ENCODE data around the gene MAST4.

MAST4 gene

DNA sequence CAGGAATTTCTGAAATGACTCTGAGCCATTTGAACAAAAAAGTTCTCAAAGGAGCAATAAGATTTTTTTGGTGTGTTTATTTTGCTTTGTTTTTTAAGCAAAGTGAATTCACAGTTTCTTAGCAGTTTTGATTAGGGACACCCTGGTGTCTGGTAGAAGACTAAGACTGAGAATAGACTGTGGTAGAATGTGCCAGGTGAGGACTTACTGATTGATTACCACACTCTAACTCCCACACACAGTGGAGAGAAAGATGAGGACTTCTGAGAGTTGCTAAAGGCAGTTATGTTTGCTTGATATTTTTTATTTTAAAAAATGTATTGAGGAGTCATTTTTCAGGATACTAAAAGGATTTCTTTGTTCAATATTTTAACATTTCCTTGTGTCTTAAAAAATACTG is 425.3 kb downstream of the MAST4 start:
- H3K27ac ChIP-seq: no peak overlapping the region
- ChIA-PET POLR2A (ENCODE audit: low non-redundant PET) (no interaction called here), CTCF (interaction anchor here (0.6 kb wide), 1 partner anchor 33 kb away, joined by 4 read pairs; no protein-coding TSS in a partner anchor)
- TF ChIP-seq, protein P1, sequence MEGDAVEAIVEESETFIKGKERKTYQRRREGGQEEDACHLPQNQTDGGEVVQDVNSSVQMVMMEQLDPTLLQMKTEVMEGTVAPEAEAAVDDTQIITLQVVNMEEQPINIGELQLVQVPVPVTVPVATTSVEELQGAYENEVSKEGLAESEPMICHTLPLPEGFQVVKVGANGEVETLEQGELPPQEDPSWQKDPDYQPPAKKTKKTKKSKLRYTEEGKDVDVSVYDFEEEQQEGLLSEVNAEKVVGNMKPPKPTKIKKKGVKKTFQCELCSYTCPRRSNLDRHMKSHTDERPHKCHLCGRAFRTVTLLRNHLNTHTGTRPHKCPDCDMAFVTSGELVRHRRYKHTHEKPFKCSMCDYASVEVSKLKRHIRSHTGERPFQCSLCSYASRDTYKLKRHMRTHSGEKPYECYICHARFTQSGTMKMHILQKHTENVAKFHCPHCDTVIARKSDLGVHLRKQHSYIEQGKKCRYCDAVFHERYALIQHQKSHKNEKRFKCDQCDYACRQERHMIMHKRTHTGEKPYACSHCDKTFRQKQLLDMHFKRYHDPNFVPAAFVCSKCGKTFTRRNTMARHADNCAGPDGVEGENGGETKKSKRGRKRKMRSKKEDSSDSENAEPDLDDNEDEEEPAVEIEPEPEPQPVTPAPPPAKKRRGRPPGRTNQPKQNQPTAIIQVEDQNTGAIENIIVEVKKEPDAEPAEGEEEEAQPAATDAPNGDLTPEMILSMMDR (conservative IDR thresholded peaks at IDR 0.05; ENCODE audit: low read depth): no peak
- no peak for DNase-seq (ENCODE audit: low spot score)

- ChIA-PET CTCF (interaction anchor here (0.6 kb wide), 1 partner anchor 32 kb away, joined by 4 read pairs; no protein-coding TSS in a partner anchor), POLR2A (ENCODE audit: low non-redundant PET) (no interaction called here)
- TF ChIP-seq, protein P1 (conservative IDR thresholded peaks at IDR 0.05; ENCODE audit: low read depth): no peak
- no peak overlapping the region for H3K27ac ChIP-seq
- DNase-seq (ENCODE audit: low spot score): no peak
Measured at GRCh38 chr5:67021962-67022361, 425.8 kb downstream of the MAST4 start.

DNA sequence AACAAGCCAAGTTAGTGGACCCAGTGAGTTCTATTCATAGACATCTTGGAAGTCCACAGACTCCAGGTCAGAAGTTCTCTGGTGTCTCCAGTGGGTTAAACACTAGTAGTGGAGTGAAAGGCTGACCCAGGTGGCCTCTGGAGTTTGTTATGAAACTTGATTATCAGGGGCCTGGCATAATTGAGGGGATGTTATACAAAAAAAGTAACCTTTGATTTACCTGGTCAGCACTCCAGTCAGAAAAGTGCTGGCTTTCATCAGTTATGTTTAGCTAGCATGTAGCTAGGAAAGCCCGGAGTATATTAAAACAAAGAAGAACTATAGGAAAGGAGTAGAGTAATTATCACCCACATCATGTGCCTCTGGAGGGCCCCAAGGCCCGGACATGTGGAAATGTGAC is 429.3 kb downstream of the MAST4 start:
- no peak for DNase-seq (ENCODE audit: low spot score)
- ChIA-PET POLR2A (ENCODE audit: low non-redundant PET) (no interaction called here), CTCF (no interaction called here)
- TF ChIP-seq, protein P1 (conservative IDR thresholded peaks at IDR 0.05; ENCODE audit: low read depth): no peak
- no peak overlapping the region for H3K27ac ChIP-seq

DNA sequence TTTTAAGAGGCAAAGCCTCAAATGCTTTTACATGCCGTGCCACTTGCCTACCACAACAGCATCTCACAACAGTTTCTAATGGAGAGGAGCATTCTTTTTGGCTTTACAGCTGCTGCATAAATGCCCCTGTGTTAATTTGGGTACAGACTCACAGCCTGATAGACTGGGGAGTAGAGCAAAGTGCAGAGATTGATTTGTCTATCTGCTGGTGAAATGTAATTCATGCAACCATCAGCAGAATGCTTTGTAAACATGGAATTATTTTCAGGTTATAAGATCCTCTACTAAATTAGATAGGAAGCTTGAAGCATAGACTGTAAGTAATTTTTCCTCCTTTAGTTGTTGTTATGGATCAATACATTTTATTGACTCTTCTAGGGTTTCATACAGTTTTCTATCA is 430.1 kb downstream of the MAST4 start:
- no peak overlapping the region for H3K27ac ChIP-seq
- TF ChIP-seq, protein P1 (conservative IDR thresholded peaks at IDR 0.05; ENCODE audit: low read depth): no peak
- DNase-seq (ENCODE audit: low spot score): no peak
- POLR2A ChIA-PET (ENCODE audit: low non-redundant PET): no interaction called here
- CTCF ChIA-PET: interaction anchor here (0.5 to 0.6 kb wide), 3 partner anchors 84 to 122 kb away, joined by 3 read pairs; no protein-coding TSS in a partner anchor

- DNase-seq (ENCODE audit: low spot score): no peak
- ChIA-PET CTCF (no interaction called here), POLR2A (ENCODE audit: low non-redundant PET) (no interaction called here)
- TF ChIP-seq, protein P1 (conservative IDR thresholded peaks at IDR 0.05; ENCODE audit: low read depth): no peak
- H3K27ac ChIP-seq: no peak overlapping the region
Measured at GRCh38 chr5:67027171-67027570, 431.0 kb downstream of the MAST4 start.

GRCh38 chr5:67028371-67028770 is 432.2 kb downstream of the MAST4 start:
- DNase-seq (ENCODE audit: low spot score): no peak
- ChIA-PET POLR2A (ENCODE audit: low non-redundant PET) (no interaction called here), CTCF (no interaction called here)
- TF ChIP-seq, protein P1 (conservative IDR thresholded peaks at IDR 0.05; ENCODE audit: low read depth): no peak
- H3K27ac ChIP-seq: no peak overlapping the region

DNA sequence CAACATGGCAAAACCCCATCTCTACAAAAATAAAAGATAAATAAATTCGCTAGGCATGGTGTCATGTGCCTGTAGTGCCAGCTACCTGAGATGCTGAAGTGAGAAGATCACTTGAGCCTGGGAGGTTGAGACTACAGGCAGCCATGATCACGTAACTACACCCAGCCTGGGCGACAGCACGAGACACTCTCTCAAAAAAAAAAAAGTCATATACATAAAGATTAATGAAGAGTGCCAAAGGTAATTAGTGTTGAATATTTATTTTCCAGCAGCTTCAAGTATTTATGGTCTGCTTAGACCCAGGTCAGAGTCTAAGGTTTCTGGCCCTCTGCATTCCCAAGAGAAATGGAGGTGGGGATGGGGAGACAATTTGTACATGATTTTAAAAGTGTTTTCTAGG is 432.7 kb downstream of the MAST4 start:
- CTCF ChIA-PET: no interaction called here
- no peak overlapping the region for H3K27ac ChIP-seq
- TF ChIP-seq, protein P1 (conservative IDR thresholded peaks at IDR 0.05; ENCODE audit: low read depth): no peak
- no peak for DNase-seq (ENCODE audit: low spot score)
- POLR2A ChIA-PET (ENCODE audit: low non-redundant PET): no interaction called here

Measured in RWPE1 (cell line).